HEK293 (cell line): Measurements from ENCODE around the gene MGAT5B.

Source experiments
- CTCF ChIA-PET: fragments of 350-600 bp; formaldehyde crosslinking; extraction: SDS; loops from one replicate; lab custom pipeline; 2021; ENCODE audit warnings: antibody characterized with exemption; lab: Yijun Ruan, JAX
- POLR2A ChIA-PET: fragments of 300-600 bp; formaldehyde crosslinking; extraction: SDS; loops from one replicate; lab custom pipeline; 2020; ENCODE audit warnings: antibody characterized with exemption, inconsistent platforms; lab: Yijun Ruan, JAX
- H3K27ac ChIP-seq: fragments of 200-500 bp; sonication (Bioruptor generic); 2 replicates; pipeline ENCODE4 v1.5.1; 2014; ENCODE audit warnings: low read depth, low read length, control low read depth, inconsistent platforms; ENCODE audit errors: extremely low read depth
- H3K36me3 ChIP-seq, 2 experiments: fragments of 200-500 bp in 1 of 2; sonication (Bioruptor generic) in 1 of 2; 1 replicate in 1 of 2; 2 replicates in 1 of 2; pipeline ENCODE4 v1.5.1; 2014 to 2017; ENCODE audit warnings: inconsistent platforms in 2 of 2, low read length in 2 of 2; ENCODE audit not compliant: control insufficient read depth in 2 of 2, insufficient read depth in 1 of 2
- H3K4me1 ChIP-seq: fragments of 200-500 bp; sonication (Bioruptor generic); 2 replicates; pipeline ENCODE4 v1.5.1; 2014; ENCODE audit warnings: mild to moderate bottlenecking, low read length, inconsistent platforms; ENCODE audit not compliant: control insufficient read depth, insufficient read depth
- H3K4me3 ChIP-seq: 2 replicates; pipeline ENCODE4 v1.5.1; 2011; ENCODE audit warnings: low read depth, mild to moderate bottlenecking, control low read depth, low read length, moderate library complexity
- H3K9me3 ChIP-seq: fragments of 200-500 bp; sonication (Bioruptor generic); 2 replicates; pipeline ENCODE4 v1.5.1; 2014; ENCODE audit warnings: low read depth, low read length, inconsistent platforms; ENCODE audit not compliant: control insufficient read depth, insufficient read depth
- GLI4 ChIP-seq: fragments of 450-650 bp; formaldehyde crosslinking; IDR thresholded peaks from 2 replicates; pipeline ENCODE4 v1.5.1; 2016; ENCODE audit warnings: missing biosample characterization, missing genetic modification characterization
- HOXC10 ChIP-seq: sonication (generic); formaldehyde crosslinking; IDR thresholded peaks from 2 replicates; pipeline ENCODE4 v1.8.1; 2023; ENCODE audit warnings: mild to moderate bottlenecking, missing genetic modification reagents
- PATZ1 ChIP-seq: fragments of 450-650 bp; formaldehyde crosslinking; IDR thresholded peaks from 2 replicates; pipeline ENCODE4 v1.5.1; 2016; ENCODE audit warnings: missing biosample characterization, missing genetic modification characterization
- REST ChIP-seq: fragments of 450-650 bp; formaldehyde crosslinking; IDR thresholded peaks from 2 replicates; pipeline ENCODE4 v1.5.1; 2016; ENCODE audit warnings: missing biosample characterization, missing genetic modification characterization
- SETDB1 ChIP-seq: IDR thresholded peaks from one replicate; pipeline ENCODE4 v1.6.1; 2017; ENCODE audit warnings: mild to moderate bottlenecking, low read length, moderate library complexity, mixed read lengths; ENCODE audit not compliant: insufficient read length
- ZBTB49 ChIP-seq: fragments of 450-650 bp; formaldehyde crosslinking; IDR thresholded peaks from 2 replicates; pipeline ENCODE4 v1.5.1; 2016; ENCODE audit warnings: missing biosample characterization, missing genetic modification characterization, low read depth
- ZIC2 ChIP-seq: fragments of 450-650 bp; formaldehyde crosslinking; IDR thresholded peaks from 2 replicates; pipeline ENCODE4 v1.5.1; 2016; ENCODE audit warnings: missing biosample characterization, missing genetic modification characterization
- ZNF10 ChIP-seq: fragments of 450-650 bp; formaldehyde crosslinking; IDR thresholded peaks from 2 replicates; pipeline ENCODE4 v1.5.1; 2017; ENCODE audit warnings: missing biosample characterization, missing genetic modification characterization
- ZNF184 ChIP-seq: fragments of 450-650 bp; IDR thresholded peaks from 2 replicates; pipeline ENCODE4 v1.5.1; 2018; ENCODE audit warnings: missing biosample characterization, mild to moderate bottlenecking, missing genetic modification characterization
- ZNF266 ChIP-seq: fragments of 450-650 bp; formaldehyde crosslinking; IDR thresholded peaks from 2 replicates; pipeline ENCODE4 v1.5.1; 2016; ENCODE audit warnings: missing biosample characterization, missing genetic modification characterization, low read depth
- ZNF416 ChIP-seq: fragments of 450-650 bp; formaldehyde crosslinking; IDR thresholded peaks from 2 replicates; pipeline ENCODE4 v1.5.1; 2016; ENCODE audit warnings: missing biosample characterization, missing genetic modification characterization
- ZNF426 ChIP-seq: fragments of 450-650 bp; formaldehyde crosslinking; IDR thresholded peaks from 2 replicates; pipeline ENCODE4 v1.5.1; 2017; ENCODE audit warnings: missing biosample characterization, missing genetic modification characterization, mild to moderate bottlenecking, inconsistent platforms, moderate library complexity
- ZNF610 ChIP-seq: fragments of 450-650 bp; formaldehyde crosslinking; IDR thresholded peaks from 2 replicates; pipeline ENCODE4 v1.5.1; 2016; ENCODE audit warnings: missing biosample characterization, missing genetic modification characterization, borderline replicate concordance
- ZNF626 ChIP-seq: fragments of 450-650 bp; sonication (Bioruptor Pico); formaldehyde crosslinking; IDR thresholded peaks from 2 replicates; pipeline ENCODE4 v1.5.1; 2018; ENCODE audit warnings: missing biosample characterization, missing genetic modification characterization, inconsistent platforms
- ZNF639 ChIP-seq: fragments of 450-650 bp; formaldehyde crosslinking; IDR thresholded peaks from 2 replicates; pipeline ENCODE4 v1.5.1; 2016; ENCODE audit warnings: missing biosample characterization, missing genetic modification characterization
- ZNF658 ChIP-seq: fragments of 450-650 bp; formaldehyde crosslinking; IDR thresholded peaks from 2 replicates; pipeline ENCODE4; 2016; ENCODE audit warnings: missing biosample characterization, missing genetic modification characterization
- ZNF660 ChIP-seq: fragments of 450-650 bp; IDR thresholded peaks from 2 replicates; pipeline ENCODE4 v1.5.1; 2018; ENCODE audit warnings: missing biosample characterization, mild to moderate bottlenecking, missing genetic modification characterization
- ZNF670 ChIP-seq: fragments of 450-650 bp; formaldehyde crosslinking; IDR thresholded peaks from 2 replicates; pipeline ENCODE4 v1.5.1; 2016; ENCODE audit warnings: missing biosample characterization, missing genetic modification characterization, low read depth
- ZNF776 ChIP-seq: fragments of 450-650 bp; formaldehyde crosslinking; IDR thresholded peaks from 2 replicates; pipeline ENCODE4 v1.5.0; 2017; ENCODE audit warnings: missing biosample characterization, missing genetic modification characterization, borderline replicate concordance
- ZSCAN4 ChIP-seq: fragments of 450-650 bp; formaldehyde crosslinking; IDR thresholded peaks from 2 replicates; pipeline ENCODE4 v1.5.1; 2017; ENCODE audit warnings: missing biosample characterization, missing genetic modification characterization

The MGAT5B gene

GRCh38 chr17:76894842-76895241 lies 26.6 kb downstream of the MGAT5B start:
- Histone ChIP-seq H3K4me3 (no peak overlapping the region), H3K4me1 (peaks cover 4% of the 10 kb centered on the region), H3K9me3 (no peaks in the 10 kb centered on the region), H3K27ac (no peak overlapping the region), H3K36me3 (no peaks in the 10 kb centered on the region)
- no peak for TF ChIP-seq ZNF10 (tag by site-specific recombination)
- TF ChIP-seq ZNF610 (tag by site-specific recombination), result peak; percentile 100
- POLR2A ChIA-PET, result no interaction called here
- CTCF ChIA-PET, result interaction anchor here (0.6 to 1.4 kb wide), 3 partner anchors 27 to 162 kb away, joined by 3 to 5 read pairs (median 3); no protein-coding TSS in a partner anchor

GRCh38 chr17:76897023-76897422 lies 28.8 kb downstream of the MGAT5B start:
- CTCF ChIA-PET, result interaction anchor here (0.7 kb wide), 1 partner anchor 57 kb away, joined by 4 read pairs; no protein-coding TSS in a partner anchor
- TF ChIP-seq SETDB1 (no peak), ZNF776 (no peak), ZSCAN4 (tag by site-specific recombination) (no peak), ZNF426 (tag by site-specific recombination) (no peak), GLI4 (no peak), HOXC10 (no peak), ZNF626 (no peak), ZNF670 (tag by site-specific recombination) (no peak), ZNF266 (no peak), ZNF416 (tag by site-specific recombination) (no peak), ZIC2 (tag by site-specific recombination) (no peak), ZNF639 (tag by site-specific recombination) (no peak), ZNF658 (tag by site-specific recombination) (no peak), ZNF660 (tag by site-specific recombination) (no peak), ZNF184 (tag by site-specific recombination) (no peak)
- no peak overlapping the region for H3K4me3 ChIP-seq
- POLR2A ChIA-PET, result no interaction called here
- no peak overlapping the region for H3K27ac ChIP-seq
- peaks cover 10% of the 10 kb centered on the region for H3K4me1 ChIP-seq
- no peaks in the 10 kb centered on the region for H3K36me3 ChIP-seq
- no peaks in the 10 kb centered on the region for H3K9me3 ChIP-seq

- ChIA-PET CTCF (interaction anchor here (0.9 to 1.1 kb wide), 2 partner anchors 31 to 157 kb away, joined by 3 read pairs; partner anchors contain the start of gene MGAT5B), POLR2A (no interaction called here)
- no peak overlapping the region for H3K27ac ChIP-seq
- H3K4me3 ChIP-seq, result no peak overlapping the region
- peak; percentile 83 for TF ChIP-seq REST (tag by site-specific recombination)
- TF ChIP-seq PATZ1, result no peak
- no peak for TF ChIP-seq ZBTB49 (tag by site-specific recombination)
- H3K9me3 ChIP-seq, result no peaks in the 10 kb centered on the region
- H3K4me1 ChIP-seq, result peaks cover 6% of the 10 kb centered on the region
- no peaks in the 10 kb centered on the region for H3K36me3 ChIP-seq
These were observed 31.2 kb downstream of the MGAT5B start for GRCh38 chr17:76899414-76899813.
